Endothelial cell of umbilical vein (primary cell): ENCODE results near the gene BCAN. TPM values are rescaled to one million over a fixed set of nuclear protein-coding genes. Genes with fewer than 3 reads are reported as not detected.

Source experiments
- BruUV-seq: library from RNA; stranded (reverse); fragments of 400-500 nt; replicated peaks from 2 replicates; lab custom pipeline; 2021; lab: Mats Ljungman, UMichigan
- CTCF ChIA-PET: fragments of 300-600, 350-600 bp; sonication (Branson Sonifier 250); formaldehyde crosslinking; loops from one replicate; lab custom pipeline; 2021; ENCODE audit warnings: antibody characterized with exemption, inconsistent platforms; lab: Charles Lee
- POLR2A ChIA-PET: fragments of 300-600, 350-600 bp; sonication (Branson Sonifier 250); formaldehyde crosslinking; loops from one replicate; lab custom pipeline; 2021; ENCODE audit warnings: antibody characterized with exemption, inconsistent platforms; lab: Charles Lee
- DNase-seq: peaks from one replicate; pipeline ENCODE4 v3.0.0-alpha.2; 2011; ENCODE audit warnings: low read depth, low spot score
- FAIRE-seq: peaks from 2 replicates; lab custom pipeline; 2011; peaks lifted over from hg19 to GRCh38; lab: Jason Lieb, UNC
- H2AFZ ChIP-seq: 2 replicates; pipeline ENCODE4 v1.6.0; 2012; ENCODE audit warnings: low read depth, low read length, control low read depth, inconsistent platforms
- H3K27ac ChIP-seq: 2 replicates; pipeline ENCODE4 v1.5.1; 2011; ENCODE audit warnings: low read depth, mild to moderate bottlenecking, control low read depth, low read length, moderate library complexity; ENCODE audit not compliant: insufficient read depth
- H3K27me3 ChIP-seq, 2 experiments: 2 replicates each; pipeline versions ENCODE4 v1.6.0 to v1.6.1; 2011; ENCODE audit warnings: low read length in 2 of 2, mixed read lengths in 1 of 2; ENCODE audit not compliant: control insufficient read depth in 2 of 2, insufficient read depth in 2 of 2
- H3K36me3 ChIP-seq, 2 experiments: 2 replicates in 1 of 2; 3 replicates in 1 of 2; pipeline ENCODE4 v1.5.1; 2011; ENCODE audit warnings: low read length in 2 of 2, mild to moderate bottlenecking in 1 of 2, moderate library complexity in 1 of 2; ENCODE audit not compliant: control insufficient read depth in 2 of 2, insufficient read depth in 2 of 2; ENCODE audit errors: extremely low read depth in 1 of 2
- H3K4me1 ChIP-seq: 3 replicates; pipeline ENCODE4 v1.5.1; 2011; ENCODE audit warnings: mild to moderate bottlenecking, low read length; ENCODE audit not compliant: control insufficient read depth, insufficient read depth; ENCODE audit errors: extremely low read depth
- H3K4me2 ChIP-seq: 2 replicates; pipeline ENCODE4 v1.6.1; 2011; ENCODE audit warnings: low read length, control low read depth, mixed read lengths; ENCODE audit not compliant: insufficient read depth
- H3K4me3 ChIP-seq, 3 experiments: fragments of 200-600 bp in 1 of 3; sonication (generic), shearing (Covaris generic) in 1 of 3; replicated peaks in 1 of 3; 2 replicates each; pipeline ENCODE4 v1.5.1; 2011 to 2016; ENCODE audit warnings: control low read depth in 3 of 3, low read length in 3 of 3, mild to moderate bottlenecking in 2 of 3, inconsistent platforms in 1 of 3, low read depth in 1 of 3, moderate library complexity in 1 of 3; ENCODE audit not compliant: insufficient read depth in 1 of 3
- H3K79me2 ChIP-seq: 2 replicates; pipeline ENCODE4 v1.6.0; 2012; ENCODE audit warnings: low read length, inconsistent platforms; ENCODE audit not compliant: control insufficient read depth, insufficient read depth
- H3K9ac ChIP-seq: replicated peaks from 2 replicates; pipeline ENCODE3; 2011; ENCODE audit warnings: low read length, control low read depth; ENCODE audit not compliant: insufficient read depth; ENCODE audit errors: extremely low read depth
- H3K9me1 ChIP-seq: replicated peaks from 3 replicates; pipeline ENCODE4 v1.6.0; 2011; ENCODE audit warnings: mild to moderate bottlenecking, low read length; ENCODE audit not compliant: control insufficient read depth, insufficient read depth; ENCODE audit errors: extremely low read depth
- H3K9me3 ChIP-seq: replicated peaks from 2 replicates; pipeline ENCODE4 v1.5.1; 2012; ENCODE audit warnings: low read length, inconsistent platforms; ENCODE audit not compliant: control insufficient read depth, insufficient read depth
- H4K20me1 ChIP-seq: replicated peaks from 2 replicates; pipeline ENCODE3; 2011; ENCODE audit warnings: mild to moderate bottlenecking, low read length; ENCODE audit not compliant: control insufficient read depth, insufficient read depth; ENCODE audit errors: extremely low read depth
- EZH2 ChIP-seq: IDR thresholded peaks from 2 replicates; pipeline ENCODE4 v1.6.1; 2012; ENCODE audit warnings: borderline replicate concordance, low read depth, mild to moderate bottlenecking, moderate library complexity, low read length, inconsistent platforms; ENCODE audit not compliant: severe bottlenecking
- GATA2 ChIP-seq: IDR thresholded peaks from 2 replicates; pipeline ENCODE4 v1.7.0; 2011; ENCODE audit warnings: low read depth, mild to moderate bottlenecking, moderate library complexity, mixed read lengths, low read length; ENCODE audit not compliant: insufficient read length, insufficient read depth
- MYC ChIP-seq: IDR thresholded peaks from one replicate; pipeline ENCODE4 v1.6.1; 2011; ENCODE audit warnings: mild to moderate bottlenecking, low read depth, low read length
- POLR2AphosphoS5 ChIP-seq: IDR thresholded peaks from 2 replicates; pipeline ENCODE4 v1.6.1; 2012; ENCODE audit warnings: low read depth, mild to moderate bottlenecking, control low read depth, low read length, moderate library complexity; ENCODE audit not compliant: insufficient read depth
- dilution Hi-C: fragments of 300-500 bp; cut with MboI; formaldehyde crosslinking; loops from one replicate; pipeline ENCODE4 v1.15.0; 2019; ENCODE audit warnings: low sequenced_read_pairs; ENCODE audit not compliant: extremely low pct_ligation_motif_present
- intact Hi-C: fragments of 100-400 bp; cut with micrococcal nuclease; formaldehyde crosslinking; loops from one replicate; pipeline ENCODE4 v1.10.0; 2022
- polyA plus RNA-seq, 4 experiments: library from polyadenylated mRNA; depleted of rRNA in 3 of 4; stranded (reverse) in 3 of 4; unstranded in 1 of 4; fragments of >200 nt; gene quantifications; 2 replicates each; pipeline versions ENCODE4 v1.2.1 to v1.2.3, GENCODE V29; 2011 to 2012; ENCODE audit warnings: missing spikeins in 1 of 4
- total RNA-seq: library from RNA; stranded (reverse); gene quantifications from 2 replicates; pipeline ENCODE4 v1.2.3, GENCODE V29; 2021
- TF ChIP-seq, protein P1 (sequence below): IDR thresholded peaks from 2 replicates; pipeline ENCODE4 v1.6.1; 2011; ENCODE audit not compliant: insufficient read depth, insufficient read length
- TF ChIP-seq, protein P2 (sequence below), 2 donors: IDR thresholded peaks; 1 replicate in 1 of 2; 2 replicates in 1 of 2; pipeline ENCODE4 v1.5.1; 2011; ENCODE audit warnings: low read length in 2 of 2, mild to moderate bottlenecking in 2 of 2, moderate library complexity in 2 of 2, control low read depth in 1 of 2, inconsistent platforms in 1 of 2, low read depth in 1 of 2; ENCODE audit not compliant: insufficient read depth in 1 of 2; ENCODE audit errors: extremely low read depth in 1 of 2

BCAN gene
- total and polyA plus RNA-seq, 2 donors (not counting 3 experiments of a cell fraction or from before 2014, with no cell fraction given): 0.15 TPM; not detected in 1

GRCh38 chr1:156645666-156646065 is 3.7 kb downstream of the BCAN start:
- POLR2A ChIA-PET: interaction anchor here (0.5 kb wide), 1 partner anchor 40 kb away, joined by 4 read pairs; no protein-coding TSS in a partner anchor

More at GRCh38 chr1:156645666-156646065, 3.7 kb downstream of the BCAN start:
- no peak for TF ChIP-seq GATA2
- TF ChIP-seq POLR2AphosphoS5: no peak
- no peak for TF ChIP-seq EZH2
- no peak for TF ChIP-seq MYC
- TF ChIP-seq, protein P1, sequence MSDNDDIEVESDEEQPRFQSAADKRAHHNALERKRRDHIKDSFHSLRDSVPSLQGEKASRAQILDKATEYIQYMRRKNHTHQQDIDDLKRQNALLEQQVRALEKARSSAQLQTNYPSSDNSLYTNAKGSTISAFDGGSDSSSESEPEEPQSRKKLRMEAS: no peak
- TF ChIP-seq, protein P2, sequence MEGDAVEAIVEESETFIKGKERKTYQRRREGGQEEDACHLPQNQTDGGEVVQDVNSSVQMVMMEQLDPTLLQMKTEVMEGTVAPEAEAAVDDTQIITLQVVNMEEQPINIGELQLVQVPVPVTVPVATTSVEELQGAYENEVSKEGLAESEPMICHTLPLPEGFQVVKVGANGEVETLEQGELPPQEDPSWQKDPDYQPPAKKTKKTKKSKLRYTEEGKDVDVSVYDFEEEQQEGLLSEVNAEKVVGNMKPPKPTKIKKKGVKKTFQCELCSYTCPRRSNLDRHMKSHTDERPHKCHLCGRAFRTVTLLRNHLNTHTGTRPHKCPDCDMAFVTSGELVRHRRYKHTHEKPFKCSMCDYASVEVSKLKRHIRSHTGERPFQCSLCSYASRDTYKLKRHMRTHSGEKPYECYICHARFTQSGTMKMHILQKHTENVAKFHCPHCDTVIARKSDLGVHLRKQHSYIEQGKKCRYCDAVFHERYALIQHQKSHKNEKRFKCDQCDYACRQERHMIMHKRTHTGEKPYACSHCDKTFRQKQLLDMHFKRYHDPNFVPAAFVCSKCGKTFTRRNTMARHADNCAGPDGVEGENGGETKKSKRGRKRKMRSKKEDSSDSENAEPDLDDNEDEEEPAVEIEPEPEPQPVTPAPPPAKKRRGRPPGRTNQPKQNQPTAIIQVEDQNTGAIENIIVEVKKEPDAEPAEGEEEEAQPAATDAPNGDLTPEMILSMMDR (IDR thresholded peaks at IDR 0.05; ENCODE audit: extremely low read depth in 1 of 2, insufficient read depth in 1 of 2, low read depth in 1 of 2, low read length in 2 of 2): no peak
- Histone ChIP-seq H3K79me2 (no peaks in the 10 kb centered on the region), H2AFZ (no peak overlapping the region), H3K9ac (no peak overlapping the region), H3K4me1 (no peaks in the 10 kb centered on the region), H3K27me3 (peaks cover 66 to 69% of the 10 kb centered on the region in 2 experiments), H3K36me3 (no peaks in the 10 kb centered on the region), H4K20me1 (no peaks in the 10 kb centered on the region), H3K4me3 (no peak overlapping the region), H3K4me2 (no peak overlapping the region), H3K9me1 (no peaks in the 10 kb centered on the region), H3K27ac (no peak overlapping the region), H3K9me3 (no peaks in the 10 kb centered on the region)
- CTCF ChIA-PET: interaction anchor here (0.9 to 1.5 kb wide), 5 partner anchors 9 to 60 kb away, joined by 3 to 7 read pairs (median 3); no protein-coding TSS in a partner anchor
- intact Hi-C loops (no loop called here), dilution Hi-C loops (no loop called here)
- BruUV-seq: no TSS peak
- DNase-seq (no peak), FAIRE-seq (no peak)
